LHCN-M2 (cell line): ENCODE data around the gene APBB1IP. TPM values are rescaled to one million over a fixed set of nuclear protein-coding genes. Genes with fewer than 3 reads are reported as not detected.
"Not testable (repeated sequence)": the region's sequence is repeated elsewhere in the genome, so short reads cannot be mapped to it uniquely, and the experiment has no call there.

ENCODE experiments used
- DNase-seq: peaks from one replicate; pipeline ENCODE4 v3.0.0-alpha.2; 2012; ENCODE audit warnings: low read depth
- polyA plus RNA-seq: library from polyadenylated mRNA; unstranded; fragments of >200 nt; gene quantifications from one replicate; pipeline ENCODE4 v1.2.1, GENCODE V29; 2012; ENCODE audit warnings: missing spikeins
- total RNA-seq: library from RNA; depleted of rRNA; stranded (reverse); fragments of >200 nt; gene quantifications from 2 replicates; pipeline ENCODE4 v1.2.3, GENCODE V29; 2014; rRNA removed

APBB1IP gene, protein sequence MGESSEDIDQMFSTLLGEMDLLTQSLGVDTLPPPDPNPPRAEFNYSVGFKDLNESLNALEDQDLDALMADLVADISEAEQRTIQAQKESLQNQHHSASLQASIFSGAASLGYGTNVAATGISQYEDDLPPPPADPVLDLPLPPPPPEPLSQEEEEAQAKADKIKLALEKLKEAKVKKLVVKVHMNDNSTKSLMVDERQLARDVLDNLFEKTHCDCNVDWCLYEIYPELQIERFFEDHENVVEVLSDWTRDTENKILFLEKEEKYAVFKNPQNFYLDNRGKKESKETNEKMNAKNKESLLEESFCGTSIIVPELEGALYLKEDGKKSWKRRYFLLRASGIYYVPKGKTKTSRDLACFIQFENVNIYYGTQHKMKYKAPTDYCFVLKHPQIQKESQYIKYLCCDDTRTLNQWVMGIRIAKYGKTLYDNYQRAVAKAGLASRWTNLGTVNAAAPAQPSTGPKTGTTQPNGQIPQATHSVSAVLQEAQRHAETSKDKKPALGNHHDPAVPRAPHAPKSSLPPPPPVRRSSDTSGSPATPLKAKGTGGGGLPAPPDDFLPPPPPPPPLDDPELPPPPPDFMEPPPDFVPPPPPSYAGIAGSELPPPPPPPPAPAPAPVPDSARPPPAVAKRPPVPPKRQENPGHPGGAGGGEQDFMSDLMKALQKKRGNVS
- not detected in 2 replicates for total RNA-seq
- polyA plus RNA-seq = not detected

GRCh38 chr10:26437637-26438461 lies at the start of gene APBB1IP:
Gene APBB1IP, plus strand, starts transcription at chr10:26438341. Its CDS starts 53,986 bp downstream, at chr10:26492327.
- DNase-seq = no peak

GRCh38 chr10:26389533-26389932 lies 48.6 kb upstream of the APBB1IP start:
- DNase-seq = no peak

- DNase-seq = no peak
These were observed 46.1 kb upstream of the APBB1IP start for GRCh38 chr10:26391701-26392695.

- not testable (repeated sequence) for DNase-seq
These were observed 39.8 kb upstream of the APBB1IP start for GRCh38 chr10:26398353-26398752.

DNA sequence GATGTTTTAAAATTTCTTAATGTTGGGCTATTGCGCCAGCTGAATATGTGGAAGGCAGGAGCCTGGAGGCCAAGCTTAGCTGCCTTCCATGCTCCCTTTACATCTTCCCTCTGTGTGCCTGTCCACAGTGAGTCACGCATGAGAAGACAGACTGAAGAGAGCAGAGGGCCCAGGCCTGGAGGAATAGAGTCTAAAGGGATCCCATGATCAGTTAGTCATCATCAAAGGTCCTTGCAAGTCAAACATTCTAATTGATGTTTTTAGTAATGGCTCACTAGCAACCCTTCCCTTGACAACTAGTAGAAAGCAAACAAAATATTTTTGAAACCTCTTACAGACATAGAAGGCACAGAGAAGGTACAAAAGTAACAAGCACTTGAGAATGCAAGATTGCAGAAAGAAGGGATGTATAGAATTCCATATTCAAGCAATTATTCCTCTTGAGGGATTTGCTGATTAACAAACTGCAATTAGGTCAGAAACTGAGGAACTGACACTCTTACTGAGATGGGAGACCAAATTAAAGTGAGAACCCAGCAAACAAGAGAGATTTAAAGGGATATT lies 30.7 kb upstream of the APBB1IP start:
- no peak for DNase-seq

DNA sequence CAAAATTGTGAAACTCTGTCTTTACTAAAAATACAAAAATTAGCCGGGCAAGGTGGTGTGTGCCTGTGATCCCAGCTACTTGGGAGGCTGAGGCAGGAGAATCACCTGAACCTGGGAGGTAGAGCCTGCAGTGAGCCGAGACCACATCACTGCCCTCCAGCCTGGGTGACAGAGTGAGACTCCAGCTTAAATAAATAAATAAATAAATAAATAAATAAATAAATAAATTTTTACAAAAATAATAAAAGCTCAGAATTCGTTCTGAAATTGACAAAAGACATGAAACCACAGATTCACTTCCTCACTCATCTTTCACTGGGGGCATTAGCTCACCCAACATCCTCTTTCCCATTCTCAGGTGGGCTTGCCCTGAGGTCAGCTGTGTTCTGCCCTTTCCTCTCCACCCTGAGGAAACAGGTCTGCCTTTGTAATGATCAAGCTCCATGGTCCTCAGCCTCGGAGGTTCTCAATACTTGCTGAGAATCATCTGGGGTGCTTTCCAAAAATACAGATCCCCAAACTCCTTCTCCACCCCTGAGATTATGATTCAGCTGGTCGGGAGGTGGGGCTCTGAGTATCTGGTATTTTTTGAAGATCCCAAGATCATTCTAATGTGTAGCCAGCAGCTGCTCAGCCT lies 29.2 kb upstream of the APBB1IP start:
- no peak for DNase-seq

GRCh38 chr10:26410356-26410755 lies 27.8 kb upstream of the APBB1IP start:
- no peak for DNase-seq

- DNase-seq = no peak
These were observed 25.2 kb upstream of the APBB1IP start for GRCh38 chr10:26412932-26413331.

DNA sequence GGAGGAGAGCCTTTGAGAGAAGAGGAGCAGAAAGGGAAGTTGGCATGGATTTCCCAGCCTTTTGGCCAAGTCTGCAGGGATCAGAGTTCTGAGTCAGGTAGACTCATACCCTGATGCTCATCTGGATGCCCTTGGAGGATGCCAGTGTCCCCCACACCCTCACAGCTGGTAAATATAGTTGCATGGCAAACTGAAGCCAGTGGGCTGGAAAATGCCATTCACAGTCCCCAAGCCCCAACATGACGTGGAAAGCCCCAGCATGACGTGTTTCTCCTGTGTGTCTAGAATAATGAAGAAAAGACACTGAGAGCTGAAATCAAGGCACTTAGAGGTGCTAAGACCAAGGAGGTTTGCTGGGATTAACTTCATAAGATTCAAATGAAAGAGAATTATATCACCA lies 24.8 kb upstream of the APBB1IP start:
- DNase-seq = no peak

GRCh38 chr10:26417136-26417535 lies 21.0 kb upstream of the APBB1IP start:
- DNase-seq = no peak

GRCh38 chr10:26422977-26423376 lies 15.2 kb upstream of the APBB1IP start:
- DNase-seq = no peak

GRCh38 chr10:26423722-26424121 lies 14.4 kb upstream of the APBB1IP start:
- no peak for DNase-seq

DNA sequence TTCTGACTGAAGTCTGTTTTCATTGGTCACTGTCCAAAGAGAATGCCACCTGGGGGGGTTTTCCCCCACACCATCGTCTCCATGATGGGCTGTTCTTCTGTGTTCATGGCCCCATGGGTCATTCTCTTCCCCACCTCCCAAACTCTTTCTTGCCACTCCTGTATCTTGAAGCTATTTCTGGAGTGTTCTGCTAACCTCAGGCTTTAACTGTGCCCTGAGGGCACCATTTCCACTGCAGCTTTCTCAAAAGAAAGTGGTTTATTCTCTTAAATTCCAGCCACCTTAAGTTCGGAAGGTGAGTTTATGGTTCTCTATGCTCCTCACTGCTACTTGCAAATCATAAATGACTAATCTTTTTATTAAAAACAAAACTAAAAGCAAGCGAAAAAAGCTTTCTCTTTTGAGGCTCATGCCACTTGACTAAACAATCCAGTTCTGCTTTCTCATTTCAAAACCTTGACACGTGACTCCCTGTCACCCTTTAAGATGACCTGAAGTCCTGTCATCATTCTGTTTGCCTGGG lies 7.4 kb upstream of the APBB1IP start:
- no peak for DNase-seq

- DNase-seq = no peak
These were observed 5.2 kb upstream of the APBB1IP start for GRCh38 chr10:26432938-26433337.

DNA sequence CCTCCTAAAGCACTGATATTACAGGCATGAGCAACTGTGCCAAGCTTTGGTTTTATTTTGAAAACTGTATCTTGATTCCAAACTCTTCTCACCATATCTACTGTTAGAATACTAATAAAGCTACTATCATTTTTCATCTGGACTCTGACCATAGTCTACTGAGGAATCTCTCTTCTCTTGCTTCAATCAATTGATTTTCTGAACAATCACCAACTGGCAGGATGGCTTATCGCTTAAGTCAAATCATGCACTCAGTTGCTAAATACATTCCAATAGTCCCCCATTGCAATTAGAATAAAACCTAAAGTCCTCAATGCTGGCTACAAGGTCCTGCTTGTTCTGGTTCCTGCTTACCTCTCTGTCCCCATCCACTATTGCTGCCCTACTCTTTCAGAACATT lies 2.3 kb upstream of the APBB1IP start:
- DNase-seq = no peak

- DNase-seq = no peak
These were observed 1.3 kb upstream of the APBB1IP start for GRCh38 chr10:26436848-26437247.

- no peak for DNase-seq
These were observed 597 bp downstream of the APBB1IP start for GRCh38 chr10:26438534-26439341.

- no peak for DNase-seq
These were observed 1.4 kb downstream of the APBB1IP start for GRCh38 chr10:26439406-26440087.
